HCT116 (cell line): ENCODE data around the gene STK24. TPM values are rescaled to one million over a fixed set of nuclear protein-coding genes. Genes with fewer than 3 reads are reported as not detected.

Source experiments
- ATAC-seq: fragments of 200-7000 bp; cut with Tn5 transposase; 2 replicates; pipeline ENCODE4 v1.9.1; 2020; ENCODE audit warnings: mild to moderate bottlenecking, moderate library complexity
- BruUV-seq: library from RNA; stranded (reverse); fragments of 400-500 nt; replicated peaks from 2 replicates; lab custom pipeline; 2021; lab: Mats Ljungman, UMichigan
- CTCF ChIA-PET: fragments of 300-600 bp; sonication (Branson Sonifier 250); formaldehyde crosslinking; loops from one replicate; lab custom pipeline; 2021; ENCODE audit warnings: antibody characterized with exemption; lab: Charles Lee
- POLR2A ChIA-PET: fragments of 300-600, 350-600 bp; sonication (Branson Sonifier 250); formaldehyde crosslinking; loops from one replicate; lab custom pipeline; 2021; ENCODE audit warnings: antibody characterized with exemption; lab: Charles Lee
- RAD21 ChIA-PET, 2 experiments: fragments of 300-600 bp; sonication (Branson Sonifier 250); formaldehyde crosslinking; loops; one replicate each; lab custom pipeline; 2023; ENCODE audit warnings: low total read pairs in 2 of 2; ENCODE audit not compliant: uncharacterized antibody in 2 of 2, unreplicated experiment in 2 of 2, low non-redundant PET in 1 of 2; lab: Charles Lee
- DNase-seq: peaks from one replicate; pipeline ENCODE4 v3.0.0-alpha.2; 2010; ENCODE audit warnings: low read depth, low spot score
- H2AFZ ChIP-seq: fragments of 200-600 bp; shearing (Covaris generic), sonication (generic); 2 replicates; pipeline ENCODE4 v1.6.1; 2017; ENCODE audit warnings: low read depth, mixed run types, mixed read lengths, antibody characterized with exemption, low read length; ENCODE audit not compliant: poor library complexity, severe bottlenecking
- H3K27ac ChIP-seq: 2 replicates; pipeline ENCODE4 v1.5.1; 2012; ENCODE audit warnings: low read depth, low read length
- H3K27me3 ChIP-seq: fragments of 200-600 bp; sonication (generic); 2 replicates; pipeline ENCODE4 v1.6.1; 2016; ENCODE audit warnings: mixed run types, low read length, mixed read lengths; ENCODE audit not compliant: insufficient read depth
- H3K36me3 ChIP-seq, 2 experiments: fragments of 200-500 bp in 1 of 2; fragments of 200-600 bp in 1 of 2; sonication (Bioruptor generic) in 1 of 2; sonication (generic) in 1 of 2; 2 replicates each; pipeline versions ENCODE4 v1.5.1 to v1.6.1; 2014 to 2016; ENCODE audit warnings: low read length in 2 of 2, inconsistent platforms in 1 of 2, mixed read lengths in 1 of 2, mixed run types in 1 of 2; ENCODE audit not compliant: insufficient read depth in 2 of 2, control insufficient read depth in 1 of 2
- H3K4me1 ChIP-seq, 2 experiments: fragments of 200-600 bp in 1 of 2; sonication (generic) in 1 of 2; 2 replicates each; pipeline versions ENCODE4 v1.5.1 to v1.6.1; 2012 to 2017; ENCODE audit warnings: low read length in 2 of 2, inconsistent platforms in 1 of 2, mild to moderate bottlenecking in 1 of 2, mixed read lengths in 1 of 2, mixed run types in 1 of 2, moderate library complexity in 1 of 2; ENCODE audit not compliant: insufficient read depth in 2 of 2, control insufficient read depth in 1 of 2
- H3K4me2 ChIP-seq: fragments of 200-600 bp; sonication (generic); 2 replicates; pipeline ENCODE4 v1.6.1; 2017; ENCODE audit warnings: mixed run types, low read length, mixed read lengths
- H3K4me3 ChIP-seq, 2 experiments: fragments of 200-600 bp in 1 of 2; sonication (generic) in 1 of 2; replicated peaks in 1 of 2; 2 replicates each; pipeline ENCODE4 v1.5.1; 2011 to 2016; ENCODE audit warnings: low read length in 2 of 2, control low read depth in 1 of 2, low read depth in 1 of 2, mild to moderate bottlenecking in 1 of 2, mixed read lengths in 1 of 2, mixed run types in 1 of 2
- H3K79me2 ChIP-seq: fragments of 200-600 bp; sonication (generic); 2 replicates; pipeline ENCODE4 v1.6.1; 2017; ENCODE audit warnings: mild to moderate bottlenecking, mixed run types, low read length, moderate library complexity, mixed read lengths; ENCODE audit not compliant: insufficient read depth
- H3K9ac ChIP-seq: fragments of 200-600 bp; sonication (generic); 2 replicates; pipeline ENCODE4 v1.6.1; 2016; ENCODE audit warnings: low read length, mixed read lengths
- H3K9me2 ChIP-seq: fragments of 200-600 bp; sonication (generic), shearing (Covaris generic); 2 replicates; pipeline ENCODE4 v1.6.1; 2017; ENCODE audit warnings: mixed run types, mild to moderate bottlenecking, moderate library complexity; ENCODE audit not compliant: insufficient read depth
- H3K9me3 ChIP-seq, 2 experiments: fragments of 200-500 bp in 1 of 2; fragments of 200-600 bp in 1 of 2; sonication (Bioruptor generic) in 1 of 2; sonication (generic) in 1 of 2; 2 replicates each; pipeline ENCODE4 v1.6.1; 2014 to 2017; ENCODE audit warnings: low read length in 2 of 2, mixed read lengths in 2 of 2, inconsistent platforms in 1 of 2, low read depth in 1 of 2, mild to moderate bottlenecking in 1 of 2, mixed run types in 1 of 2, moderate library complexity in 1 of 2; ENCODE audit not compliant: control insufficient read depth in 1 of 2, insufficient read depth in 1 of 2
- H4K20me1 ChIP-seq: fragments of 200-600 bp; sonication (generic), shearing (Covaris generic); 2 replicates; pipeline ENCODE4 v1.6.1; 2017; ENCODE audit warnings: mixed run types, mild to moderate bottlenecking, moderate library complexity; ENCODE audit not compliant: insufficient read depth
- CEBPB ChIP-seq: IDR thresholded peaks from 2 replicates; pipeline ENCODE4 v1.6.1; 2012; ENCODE audit warnings: low read depth
- ELF1 ChIP-seq: IDR thresholded peaks from 2 replicates; pipeline ENCODE4 v1.6.1; 2012; ENCODE audit warnings: low read depth, borderline replicate concordance
- EZH2 ChIP-seq: fragments of 200-600 bp; sonication (generic); IDR thresholded peaks from 2 replicates; pipeline ENCODE4 v1.6.1; 2017; ENCODE audit warnings: antibody characterized with exemption, mixed run types
- POLR2AphosphoS5 ChIP-seq: IDR thresholded peaks from 2 replicates; pipeline ENCODE4 v1.6.1; 2011; ENCODE audit warnings: mild to moderate bottlenecking, low read depth, low read length, moderate library complexity
- RAD21 ChIP-seq: IDR thresholded peaks from 2 replicates; pipeline ENCODE4 v1.6.1; 2012; ENCODE audit warnings: low read depth, mild to moderate bottlenecking
- SRF ChIP-seq: IDR thresholded peaks from 2 replicates; pipeline ENCODE4 v1.6.1; 2012; ENCODE audit warnings: low read depth
- YY1 ChIP-seq: IDR thresholded peaks from 2 replicates; pipeline ENCODE4 v1.6.1; 2011; ENCODE audit warnings: low read length, low read depth, moderate library complexity, mild to moderate bottlenecking; ENCODE audit not compliant: insufficient replicate concordance; ENCODE audit errors: extremely low read depth
- ZFX ChIP-seq: fragments of 450-650 bp; IDR thresholded peaks from 2 replicates; pipeline ENCODE4 v1.6.1; 2017
- ZNF274 ChIP-seq: fragments of 200-500 bp; sonication (Bioruptor generic); IDR thresholded peaks from 2 replicates; pipeline ENCODE4 v1.6.1; 2014; ENCODE audit warnings: mild to moderate bottlenecking, low read depth, low read length, inconsistent platforms
- intact Hi-C: fragments of 100-400 bp; cut with micrococcal nuclease; formaldehyde crosslinking; loops from 2 replicates; pipeline ENCODE4 v1.10.0; 2022
- total RNA-seq: library from RNA; stranded (reverse); gene quantifications from one replicate; pipeline ENCODE4 v1.2.1, GENCODE V29; 2021; ENCODE audit not compliant: unreplicated experiment
- TF ChIP-seq, protein P1 (sequence below): IDR thresholded peaks from 2 replicates; pipeline ENCODE4 v1.6.1; 2011; ENCODE audit warnings: mild to moderate bottlenecking, low read length, moderate library complexity; ENCODE audit not compliant: insufficient replicate concordance; ENCODE audit errors: extremely low read depth
- TF ChIP-seq, protein P2 (sequence below): IDR thresholded peaks from 2 replicates; pipeline ENCODE4 v1.6.1; 2012
- TF ChIP-seq, protein P3 (sequence below): IDR thresholded peaks from 2 replicates; pipeline ENCODE4 v1.6.1; 2012; ENCODE audit warnings: low read depth
- TF ChIP-seq, protein P4 (sequence below): IDR thresholded peaks from 2 replicates; pipeline ENCODE4 v1.6.1; 2012

Gene STK24
- total RNA-seq, 1 experiment from 2014 or later = 137 TPM

DNA sequence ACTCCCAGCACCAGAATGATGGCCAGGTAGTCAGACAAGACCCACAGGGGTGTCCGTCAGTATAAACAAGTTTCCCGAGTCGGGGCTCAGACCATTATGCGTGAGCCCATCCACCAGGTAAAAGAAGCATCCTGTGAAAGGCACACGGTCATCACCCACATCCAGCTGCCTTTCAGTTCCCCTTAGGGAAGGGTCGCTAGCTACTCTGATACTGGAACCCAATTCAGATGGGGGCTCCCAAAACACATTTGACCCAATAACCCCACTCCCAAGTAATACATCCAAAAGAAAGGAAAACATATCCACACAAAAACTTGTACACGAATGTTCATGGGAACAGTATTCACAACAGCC, 66.8 kb downstream of the STK24 start (continued):
- TF ChIP-seq YY1 (no peak), SRF (no peak), ELF1 (no peak), ZNF274 (no peak), ZFX (no peak)
- TF ChIP-seq, protein P1, sequence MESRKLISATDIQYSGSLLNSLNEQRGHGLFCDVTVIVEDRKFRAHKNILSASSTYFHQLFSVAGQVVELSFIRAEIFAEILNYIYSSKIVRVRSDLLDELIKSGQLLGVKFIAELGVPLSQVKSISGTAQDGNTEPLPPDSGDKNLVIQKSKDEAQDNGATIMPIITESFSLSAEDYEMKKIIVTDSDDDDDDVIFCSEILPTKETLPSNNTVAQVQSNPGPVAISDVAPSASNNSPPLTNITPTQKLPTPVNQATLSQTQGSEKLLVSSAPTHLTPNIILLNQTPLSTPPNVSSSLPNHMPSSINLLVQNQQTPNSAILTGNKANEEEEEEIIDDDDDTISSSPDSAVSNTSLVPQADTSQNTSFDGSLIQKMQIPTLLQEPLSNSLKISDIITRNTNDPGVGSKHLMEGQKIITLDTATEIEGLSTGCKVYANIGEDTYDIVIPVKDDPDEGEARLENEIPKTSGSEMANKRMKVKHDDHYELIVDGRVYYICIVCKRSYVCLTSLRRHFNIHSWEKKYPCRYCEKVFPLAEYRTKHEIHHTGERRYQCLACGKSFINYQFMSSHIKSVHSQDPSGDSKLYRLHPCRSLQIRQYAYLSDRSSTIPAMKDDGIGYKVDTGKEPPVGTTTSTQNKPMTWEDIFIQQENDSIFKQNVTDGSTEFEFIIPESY = no peak
- TF ChIP-seq, protein P2, sequence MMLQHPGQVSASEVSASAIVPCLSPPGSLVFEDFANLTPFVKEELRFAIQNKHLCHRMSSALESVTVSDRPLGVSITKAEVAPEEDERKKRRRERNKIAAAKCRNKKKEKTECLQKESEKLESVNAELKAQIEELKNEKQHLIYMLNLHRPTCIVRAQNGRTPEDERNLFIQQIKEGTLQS = no peak
- TF ChIP-seq, all 23 proteins: peak for 0

DNA sequence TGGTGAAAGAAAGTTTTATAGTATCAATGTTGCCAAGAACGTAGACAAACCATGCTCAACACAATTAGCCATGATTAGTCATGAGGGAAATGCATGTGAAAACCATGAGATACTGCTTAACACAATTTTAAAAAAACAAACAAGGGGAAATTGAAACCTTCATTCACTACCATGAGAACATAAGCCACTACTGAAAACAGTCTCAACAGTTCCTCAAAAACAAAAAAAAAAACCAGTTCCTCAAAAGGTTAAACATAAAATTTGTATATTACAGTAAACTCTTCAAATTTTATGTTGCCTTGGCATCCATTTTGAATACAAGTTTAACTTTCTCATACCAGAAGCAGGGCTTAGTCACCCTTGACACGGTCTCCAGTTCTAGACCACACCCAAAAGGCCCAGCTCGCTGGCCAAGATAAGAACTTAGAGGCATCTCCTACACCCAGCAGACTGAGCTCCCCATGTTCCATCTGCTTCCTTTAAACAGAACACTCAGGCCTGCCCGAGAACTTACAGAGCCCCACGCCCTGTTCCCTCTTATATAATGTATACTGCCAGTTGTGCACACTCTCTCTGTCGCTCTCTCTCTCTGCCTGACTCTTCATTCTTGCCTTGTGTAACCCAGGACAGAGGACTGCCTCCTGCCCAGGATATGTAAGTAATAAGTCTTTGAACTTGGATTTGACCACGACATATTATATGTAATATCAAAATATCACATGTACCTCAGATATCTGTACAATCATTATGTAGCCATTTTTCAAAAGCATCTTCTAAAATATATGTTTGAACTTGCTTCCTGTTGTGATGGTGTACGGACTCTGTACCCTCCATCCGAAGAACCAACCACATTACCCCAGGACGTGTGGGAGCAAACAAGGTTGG, 67.4 kb downstream of the STK24 start:
- peaks cover 100% of the 10 kb centered on the region for H3K79me2 ChIP-seq
- DNase-seq = peak; percentile 63
- H3K27me3 ChIP-seq = no peaks in the 10 kb centered on the region
- peak; percentile 88 for ATAC-seq
- peak overlapping the region; percentile 66 for H3K4me2 ChIP-seq
- H3K9me2 ChIP-seq = no peaks in the 10 kb centered on the region
- peaks cover 5% of the 10 kb centered on the region; the same call in 1 of the 2 replicates for H4K20me1 ChIP-seq
- BruUV-seq = no TSS peak
- peak overlapping the region; percentile 5; the same call in 1 of the 2 replicates for H3K27ac ChIP-seq
- peak overlapping the region in 1 of 2 experiments; percentile 28; a peak in 2 of 4 replicates for H3K4me3 ChIP-seq
- ChIA-PET POLR2A (interaction anchor here (1.2 to 3.3 kb wide), 2 partner anchors 25 to 61 kb away, joined by 3 to 23 read pairs; no protein-coding TSS in a partner anchor), CTCF (interaction anchor here (1.3 kb wide), 1 partner anchor 25 kb away, joined by 4 read pairs; no protein-coding TSS in a partner anchor), RAD21 (interaction anchor here in 1 of 2 experiments (1.2 kb wide), 1 partner anchor 25 kb away, joined by 7 read pairs; no protein-coding TSS in a partner anchor)
- no peaks in the 10 kb centered on the region for H3K9me3 ChIP-seq
- 0 out of 4 replicates have a peak, but pooled peaks cover 0 to 7% of the 10 kb centered on the region in 2 experiments for H3K36me3 ChIP-seq
- intact Hi-C loops = loop anchor here (2.0 to 5.0 kb wide), 2 partner anchors 25 to 63 kb away; no protein-coding TSS in a partner anchor
- no peak overlapping the region for H2AFZ ChIP-seq
- peaks cover 39 to 49% of the 10 kb centered on the region in 2 experiments for H3K4me1 ChIP-seq
- H3K9ac ChIP-seq = peak overlapping the region; percentile 15; the same call in 1 of the 2 replicates
- TF ChIP-seq ZFX (no peak), ELF1 (no peak), CEBPB (no peak), EZH2 (no peak), RAD21 (no peak), POLR2AphosphoS5 (no peak), YY1 (peak; percentile 45)
- TF ChIP-seq, protein P2 = no peak
- TF ChIP-seq, protein P3, sequence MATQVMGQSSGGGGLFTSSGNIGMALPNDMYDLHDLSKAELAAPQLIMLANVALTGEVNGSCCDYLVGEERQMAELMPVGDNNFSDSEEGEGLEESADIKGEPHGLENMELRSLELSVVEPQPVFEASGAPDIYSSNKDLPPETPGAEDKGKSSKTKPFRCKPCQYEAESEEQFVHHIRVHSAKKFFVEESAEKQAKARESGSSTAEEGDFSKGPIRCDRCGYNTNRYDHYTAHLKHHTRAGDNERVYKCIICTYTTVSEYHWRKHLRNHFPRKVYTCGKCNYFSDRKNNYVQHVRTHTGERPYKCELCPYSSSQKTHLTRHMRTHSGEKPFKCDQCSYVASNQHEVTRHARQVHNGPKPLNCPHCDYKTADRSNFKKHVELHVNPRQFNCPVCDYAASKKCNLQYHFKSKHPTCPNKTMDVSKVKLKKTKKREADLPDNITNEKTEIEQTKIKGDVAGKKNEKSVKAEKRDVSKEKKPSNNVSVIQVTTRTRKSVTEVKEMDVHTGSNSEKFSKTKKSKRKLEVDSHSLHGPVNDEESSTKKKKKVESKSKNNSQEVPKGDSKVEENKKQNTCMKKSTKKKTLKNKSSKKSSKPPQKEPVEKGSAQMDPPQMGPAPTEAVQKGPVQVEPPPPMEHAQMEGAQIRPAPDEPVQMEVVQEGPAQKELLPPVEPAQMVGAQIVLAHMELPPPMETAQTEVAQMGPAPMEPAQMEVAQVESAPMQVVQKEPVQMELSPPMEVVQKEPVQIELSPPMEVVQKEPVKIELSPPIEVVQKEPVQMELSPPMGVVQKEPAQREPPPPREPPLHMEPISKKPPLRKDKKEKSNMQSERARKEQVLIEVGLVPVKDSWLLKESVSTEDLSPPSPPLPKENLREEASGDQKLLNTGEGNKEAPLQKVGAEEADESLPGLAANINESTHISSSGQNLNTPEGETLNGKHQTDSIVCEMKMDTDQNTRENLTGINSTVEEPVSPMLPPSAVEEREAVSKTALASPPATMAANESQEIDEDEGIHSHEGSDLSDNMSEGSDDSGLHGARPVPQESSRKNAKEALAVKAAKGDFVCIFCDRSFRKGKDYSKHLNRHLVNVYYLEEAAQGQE = no peak
- TF ChIP-seq, protein P4, sequence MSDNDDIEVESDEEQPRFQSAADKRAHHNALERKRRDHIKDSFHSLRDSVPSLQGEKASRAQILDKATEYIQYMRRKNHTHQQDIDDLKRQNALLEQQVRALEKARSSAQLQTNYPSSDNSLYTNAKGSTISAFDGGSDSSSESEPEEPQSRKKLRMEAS = peak; percentile 16; the same call in 1 of the 2 replicates
